HCT116 (cell line): ENCODE results near the gene ADPRHL1. TPM values are rescaled to one million over a fixed set of nuclear protein-coding genes. Genes with fewer than 3 reads are reported as not detected.

ENCODE experiments used
- ATAC-seq: fragments of 200-7000 bp; cut with Tn5 transposase; 2 replicates; pipeline ENCODE4 v1.9.1; 2020; ENCODE audit warnings: mild to moderate bottlenecking, moderate library complexity
- BruUV-seq: library from RNA; stranded (reverse); fragments of 400-500 nt; replicated peaks from 2 replicates; lab custom pipeline; 2021; lab: Mats Ljungman, UMichigan
- CTCF ChIA-PET: fragments of 300-600 bp; sonication (Branson Sonifier 250); formaldehyde crosslinking; loops from one replicate; lab custom pipeline; 2021; ENCODE audit warnings: antibody characterized with exemption; lab: Charles Lee
- POLR2A ChIA-PET: fragments of 300-600, 350-600 bp; sonication (Branson Sonifier 250); formaldehyde crosslinking; loops from one replicate; lab custom pipeline; 2021; ENCODE audit warnings: antibody characterized with exemption; lab: Charles Lee
- RAD21 ChIA-PET, 2 experiments: fragments of 300-600 bp; sonication (Branson Sonifier 250); formaldehyde crosslinking; loops; one replicate each; lab custom pipeline; 2023; ENCODE audit warnings: low total read pairs in 2 of 2; ENCODE audit not compliant: uncharacterized antibody in 2 of 2, unreplicated experiment in 2 of 2, low non-redundant PET in 1 of 2; lab: Charles Lee
- DNase-seq: peaks from one replicate; pipeline ENCODE4 v3.0.0-alpha.2; 2010; ENCODE audit warnings: low read depth, low spot score
- H2AFZ ChIP-seq: fragments of 200-600 bp; shearing (Covaris generic), sonication (generic); 2 replicates; pipeline ENCODE4 v1.6.1; 2017; ENCODE audit warnings: low read depth, mixed run types, mixed read lengths, antibody characterized with exemption, low read length; ENCODE audit not compliant: poor library complexity, severe bottlenecking
- H3K27ac ChIP-seq: 2 replicates; pipeline ENCODE4 v1.5.1; 2012; ENCODE audit warnings: low read depth, low read length
- H3K27me3 ChIP-seq: fragments of 200-600 bp; sonication (generic); 2 replicates; pipeline ENCODE4 v1.6.1; 2016; ENCODE audit warnings: mixed run types, low read length, mixed read lengths; ENCODE audit not compliant: insufficient read depth
- H3K36me3 ChIP-seq, 2 experiments: fragments of 200-500 bp in 1 of 2; fragments of 200-600 bp in 1 of 2; sonication (Bioruptor generic) in 1 of 2; sonication (generic) in 1 of 2; 2 replicates each; pipeline versions ENCODE4 v1.5.1 to v1.6.1; 2014 to 2016; ENCODE audit warnings: low read length in 2 of 2, inconsistent platforms in 1 of 2, mixed read lengths in 1 of 2, mixed run types in 1 of 2; ENCODE audit not compliant: insufficient read depth in 2 of 2, control insufficient read depth in 1 of 2
- H3K4me1 ChIP-seq, 2 experiments: fragments of 200-600 bp in 1 of 2; sonication (generic) in 1 of 2; 2 replicates each; pipeline versions ENCODE4 v1.5.1 to v1.6.1; 2012 to 2017; ENCODE audit warnings: low read length in 2 of 2, inconsistent platforms in 1 of 2, mild to moderate bottlenecking in 1 of 2, mixed read lengths in 1 of 2, mixed run types in 1 of 2, moderate library complexity in 1 of 2; ENCODE audit not compliant: insufficient read depth in 2 of 2, control insufficient read depth in 1 of 2
- H3K4me2 ChIP-seq: fragments of 200-600 bp; sonication (generic); 2 replicates; pipeline ENCODE4 v1.6.1; 2017; ENCODE audit warnings: mixed run types, low read length, mixed read lengths
- H3K4me3 ChIP-seq, 2 experiments: fragments of 200-600 bp in 1 of 2; sonication (generic) in 1 of 2; replicated peaks in 1 of 2; 2 replicates each; pipeline ENCODE4 v1.5.1; 2011 to 2016; ENCODE audit warnings: low read length in 2 of 2, control low read depth in 1 of 2, low read depth in 1 of 2, mild to moderate bottlenecking in 1 of 2, mixed read lengths in 1 of 2, mixed run types in 1 of 2
- H3K79me2 ChIP-seq: fragments of 200-600 bp; sonication (generic); 2 replicates; pipeline ENCODE4 v1.6.1; 2017; ENCODE audit warnings: mild to moderate bottlenecking, mixed run types, low read length, moderate library complexity, mixed read lengths; ENCODE audit not compliant: insufficient read depth
- H3K9ac ChIP-seq: fragments of 200-600 bp; sonication (generic); 2 replicates; pipeline ENCODE4 v1.6.1; 2016; ENCODE audit warnings: low read length, mixed read lengths
- H3K9me2 ChIP-seq: fragments of 200-600 bp; sonication (generic), shearing (Covaris generic); 2 replicates; pipeline ENCODE4 v1.6.1; 2017; ENCODE audit warnings: mixed run types, mild to moderate bottlenecking, moderate library complexity; ENCODE audit not compliant: insufficient read depth
- H3K9me3 ChIP-seq, 2 experiments: fragments of 200-500 bp in 1 of 2; fragments of 200-600 bp in 1 of 2; sonication (Bioruptor generic) in 1 of 2; sonication (generic) in 1 of 2; 2 replicates each; pipeline ENCODE4 v1.6.1; 2014 to 2017; ENCODE audit warnings: low read length in 2 of 2, mixed read lengths in 2 of 2, inconsistent platforms in 1 of 2, low read depth in 1 of 2, mild to moderate bottlenecking in 1 of 2, mixed run types in 1 of 2, moderate library complexity in 1 of 2; ENCODE audit not compliant: control insufficient read depth in 1 of 2, insufficient read depth in 1 of 2
- H4K20me1 ChIP-seq: fragments of 200-600 bp; sonication (generic), shearing (Covaris generic); 2 replicates; pipeline ENCODE4 v1.6.1; 2017; ENCODE audit warnings: mixed run types, mild to moderate bottlenecking, moderate library complexity; ENCODE audit not compliant: insufficient read depth
- EGR1 ChIP-seq: IDR thresholded peaks from 2 replicates; pipeline ENCODE4 v1.6.1; 2012; ENCODE audit warnings: low read depth
- EZH2phosphoT487 ChIP-seq: fragments of 200-600 bp; IDR thresholded peaks from 2 replicates; pipeline ENCODE4 v1.6.1; 2018; ENCODE audit warnings: antibody characterized with exemption, borderline replicate concordance
- FOSL1 ChIP-seq: IDR thresholded peaks from 2 replicates; pipeline ENCODE4 v1.6.1; 2012; ENCODE audit warnings: low read depth
- POLR2AphosphoS5 ChIP-seq: IDR thresholded peaks from 2 replicates; pipeline ENCODE4 v1.6.1; 2011; ENCODE audit warnings: mild to moderate bottlenecking, low read depth, low read length, moderate library complexity
- SP1 ChIP-seq: IDR thresholded peaks from 2 replicates; pipeline ENCODE4 v1.6.1; 2012; ENCODE audit warnings: low read depth
- SRF ChIP-seq: IDR thresholded peaks from 2 replicates; pipeline ENCODE4 v1.6.1; 2012; ENCODE audit warnings: low read depth
- TCF7L2 ChIP-seq: IDR thresholded peaks from 2 replicates; pipeline ENCODE4 v1.7.0; 2011; ENCODE audit warnings: borderline replicate concordance, inconsistent platforms; ENCODE audit not compliant: insufficient read depth, insufficient read length; ENCODE audit errors: extremely low read depth
- YY1 ChIP-seq: IDR thresholded peaks from 2 replicates; pipeline ENCODE4 v1.6.1; 2011; ENCODE audit warnings: low read length, low read depth, moderate library complexity, mild to moderate bottlenecking; ENCODE audit not compliant: insufficient replicate concordance; ENCODE audit errors: extremely low read depth
- ZFX ChIP-seq: fragments of 450-650 bp; IDR thresholded peaks from 2 replicates; pipeline ENCODE4 v1.6.1; 2017
- ZNF274 ChIP-seq: fragments of 200-500 bp; sonication (Bioruptor generic); IDR thresholded peaks from 2 replicates; pipeline ENCODE4 v1.6.1; 2014; ENCODE audit warnings: mild to moderate bottlenecking, low read depth, low read length, inconsistent platforms
- intact Hi-C: fragments of 100-400 bp; cut with micrococcal nuclease; formaldehyde crosslinking; loops from 2 replicates; pipeline ENCODE4 v1.10.0; 2022
- total RNA-seq: library from RNA; stranded (reverse); gene quantifications from one replicate; pipeline ENCODE4 v1.2.1, GENCODE V29; 2021; ENCODE audit not compliant: unreplicated experiment

ADPRHL1 gene
- total RNA-seq, 1 experiment from 2014 or later = 12.6 TPM

GRCh38 chr13:113364311-113364889, 88.9 kb downstream of the ADPRHL1 start:
- Histone ChIP-seq H3K4me2 (peak overlapping the region; percentile 52), H3K9me3 (no peaks in the 10 kb centered on the region), H4K20me1 (no peaks in the 10 kb centered on the region), H2AFZ (no peak overlapping the region), H3K4me1 (peaks cover 10 to 14% of the 10 kb centered on the region in 2 experiments), H3K4me3 (0 out of 4 replicates have a peak overlapping the region, but pooled peaks of 1 of the 2 experiments have one; percentile 9)
- intact Hi-C loops = loop anchor here (5.0 kb wide), 1 partner anchor 67 kb away; the partner anchor contains the start of gene LAMP1
- CTCF ChIA-PET = interaction anchor here (1.4 kb wide), 1 partner anchor 29 kb away, joined by 3 read pairs; no protein-coding TSS in a partner anchor
- TF ChIP-seq SP1 (no peak), YY1 (no peak), ZFX (no peak), FOSL1 (no peak), POLR2AphosphoS5 (no peak), ZNF274 (no peak), EZH2phosphoT487 (no peak), EGR1 (no peak)
- TF ChIP-seq, all 23 proteins: peak for 0
- no TSS peak for BruUV-seq
- ATAC-seq (no peak), DNase-seq (no peak)
- peaks cover 10% of the 10 kb centered on the region for H3K79me2 ChIP-seq
- ChIA-PET POLR2A (no interaction called here), RAD21 (no interaction called here)
- H3K27ac ChIP-seq = peak overlapping the region; percentile 40
- H3K9me2 ChIP-seq = no peaks in the 10 kb centered on the region
- H3K9ac ChIP-seq = 0 out of 2 replicates have a peak overlapping the region, but pooled peaks have one; percentile 20
- H3K27me3 ChIP-seq = no peaks in the 10 kb centered on the region
- 0 out of 4 replicates have a peak, but pooled peaks cover 0 to 3% of the 10 kb centered on the region in 2 experiments for H3K36me3 ChIP-seq

DNA sequence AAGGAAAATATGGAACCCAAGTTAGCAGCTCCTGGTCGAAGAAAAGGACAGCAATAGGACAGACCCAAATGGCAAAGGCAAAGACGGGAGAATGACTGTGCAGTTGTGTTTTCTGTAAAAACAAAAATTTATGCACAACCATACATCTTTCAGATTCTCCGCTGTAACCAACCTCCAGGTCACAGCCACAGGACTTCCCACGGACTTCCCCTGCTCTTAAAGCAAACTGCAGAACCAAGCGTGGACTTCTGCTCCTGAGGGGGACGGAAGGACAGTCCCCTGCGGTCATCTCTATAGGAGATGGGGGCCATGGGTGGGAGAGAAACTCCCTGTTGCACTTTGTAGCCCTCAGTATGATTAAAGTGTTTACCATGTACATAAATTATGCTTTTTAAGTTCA, 91.9 kb downstream of the ADPRHL1 start:
- Histone ChIP-seq H3K4me1 (peaks cover 10 to 18% of the 10 kb centered on the region in 2 experiments), H3K9ac (no peak overlapping the region), H3K27ac (no peak overlapping the region), H3K9me2 (no peaks in the 10 kb centered on the region), H3K9me3 (no peaks in the 10 kb centered on the region), H3K4me3 (no peak overlapping the region), H4K20me1 (no peaks in the 10 kb centered on the region), H3K4me2 (no peak overlapping the region), H2AFZ (no peak overlapping the region), H3K36me3 (0 out of 4 replicates have a peak, but pooled peaks cover 0 to 3% of the 10 kb centered on the region in 2 experiments), H3K27me3 (no peaks in the 10 kb centered on the region), H3K79me2 (peaks cover 10% of the 10 kb centered on the region)
- DNase-seq (no peak), ATAC-seq (no peak)
- intact Hi-C loops = loop anchor here (5.0 kb wide), 1 partner anchor 64 kb away; the partner anchor contains the start of gene LAMP1
- no TSS peak for BruUV-seq
- ChIA-PET CTCF (no interaction called here), RAD21 (no interaction called here), POLR2A (no interaction called here)
- TF ChIP-seq SRF = no peak
- no peak for TF ChIP-seq TCF7L2
